Right cardiac atrium (tissue), 5 donors: ENCODE measurements around the gene NRCAM. TPM values are rescaled to one million over a fixed set of nuclear protein-coding genes. Genes with fewer than 3 reads are reported as not detected.

ENCODE experiments used
- ATAC-seq, 2 donors: fragments of 200-7000 bp; cut with Tn5 transposase; one replicate each; pipeline versions ENCODE4 v1.8.0 to v1.9.1; 2020; ENCODE audit warnings: moderate library complexity in 2 of 2, mild to moderate bottlenecking in 1 of 2
- DNase-seq, 3 donors: peaks; one replicate each; pipeline ENCODE4 v3.0.0-alpha.2; 2020
- H3K27ac ChIP-seq: one replicate; pipeline ENCODE4 v1.5.1; 2013; ENCODE audit warnings: mild to moderate bottlenecking, low read length, control low read depth, moderate library complexity
- H3K27me3 ChIP-seq: one replicate; pipeline ENCODE4 v1.6.1; 2013; ENCODE audit not compliant: control insufficient read depth, insufficient read depth
- H3K4me1 ChIP-seq: one replicate; pipeline ENCODE4 v1.6.1; 2013; ENCODE audit warnings: low read length; ENCODE audit not compliant: control insufficient read depth, insufficient read depth
- H3K4me3 ChIP-seq: one replicate; pipeline ENCODE4 v1.5.1; 2013; ENCODE audit warnings: low read length, control low read depth
- H3K9me3 ChIP-seq: one replicate; pipeline ENCODE4 v1.6.1; 2013; ENCODE audit warnings: low read length; ENCODE audit not compliant: control insufficient read depth
- WGBS: extraction: QIAGEN DNeasy Blood & Tissue Kit; methylation state at CpG from one replicate; pipeline ENCODE4 v1.1.7; 2013; 5-methylcytosine and 5-hydroxymethylcytosine counted together
- intact Hi-C, 4 donors: fragments of 100-400 bp; cut with DNase I; formaldehyde crosslinking; loops; one replicate each; pipeline versions ENCODE4 v1.11.0 to v1.14.0; 2022 to 2023
- polyA plus RNA-seq: library from polyadenylated mRNA; stranded (reverse); fragments of 200-250 nt; gene quantifications from one replicate; pipeline ENCODE4 v1.2.3, GENCODE V29; 2013
- total RNA-seq, 4 donors: library from RNA; stranded (reverse); fragmentation: NEBNext Ultra II Directional; extraction: Animal tissue kit (Norgen Biotek cat#: 25700); gene quantifications; one replicate each; pipeline ENCODE4 v1.2.1, GENCODE V29; 2021
- donor health status: healthy with polysubstance abuse.
- donor health status: DM: no; HTN: yes; CAD: no.
- donor health status: DM: no; HTN: no; CAD: no.
- donor health status: DM: no; HTN: yes; CAD: no; lungs with severe emphysema.
- donor health status: DM: yes; HTN: yes; CAD: no.

The NRCAM gene
- total and polyA plus RNA-seq, 5 donors, result 0.59 to 1.3 (median 1.1) TPM

DNA sequence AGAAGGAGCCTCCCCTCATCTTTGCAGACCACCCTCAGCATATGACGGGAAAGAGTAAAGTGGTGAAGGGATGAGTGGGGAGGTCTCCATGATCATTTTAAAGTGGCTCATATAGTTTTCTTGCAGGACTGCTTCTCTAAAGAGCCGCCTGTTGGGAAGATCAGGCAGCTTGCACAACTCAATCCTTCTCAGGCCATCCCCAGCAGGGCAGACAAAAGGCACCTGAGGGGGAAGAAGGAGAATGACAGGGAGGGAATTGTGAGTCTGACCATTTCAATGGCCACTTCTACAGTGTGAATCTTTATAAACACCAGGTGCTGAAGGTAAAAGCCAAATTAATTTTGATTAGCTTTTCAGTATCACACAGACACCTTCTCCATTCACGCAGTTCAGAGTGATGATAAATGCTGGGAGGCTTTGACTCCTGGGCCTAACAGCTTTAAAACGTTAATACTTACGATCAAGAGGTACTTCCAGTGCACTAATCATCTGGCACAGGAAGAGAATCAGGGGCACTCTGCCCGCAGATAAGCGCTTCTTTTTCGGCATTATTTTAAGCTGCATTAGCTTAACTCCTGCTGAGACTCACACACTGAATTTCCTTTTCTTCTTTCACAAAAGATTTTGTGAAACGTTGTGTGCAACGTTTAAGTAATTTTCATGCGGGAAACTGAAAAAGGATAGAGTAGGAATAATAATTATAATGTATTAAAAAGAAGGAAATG, 216.6 kb downstream of the NRCAM start:
- ATAC-seq (no peak), DNase-seq (no peak)
- H3K27me3 ChIP-seq, result no peaks in the 10 kb centered on the region
- H3K9me3 ChIP-seq, result no peaks in the 10 kb centered on the region
- no peaks in the 10 kb centered on the region for H3K4me1 ChIP-seq
- no peak overlapping the region for H3K4me3 ChIP-seq
- intact Hi-C loops, result no loop called here
- WGBS, result 54% methylated on average over 11 of the region's 11 CpGs
- no peak overlapping the region for H3K27ac ChIP-seq

DNA sequence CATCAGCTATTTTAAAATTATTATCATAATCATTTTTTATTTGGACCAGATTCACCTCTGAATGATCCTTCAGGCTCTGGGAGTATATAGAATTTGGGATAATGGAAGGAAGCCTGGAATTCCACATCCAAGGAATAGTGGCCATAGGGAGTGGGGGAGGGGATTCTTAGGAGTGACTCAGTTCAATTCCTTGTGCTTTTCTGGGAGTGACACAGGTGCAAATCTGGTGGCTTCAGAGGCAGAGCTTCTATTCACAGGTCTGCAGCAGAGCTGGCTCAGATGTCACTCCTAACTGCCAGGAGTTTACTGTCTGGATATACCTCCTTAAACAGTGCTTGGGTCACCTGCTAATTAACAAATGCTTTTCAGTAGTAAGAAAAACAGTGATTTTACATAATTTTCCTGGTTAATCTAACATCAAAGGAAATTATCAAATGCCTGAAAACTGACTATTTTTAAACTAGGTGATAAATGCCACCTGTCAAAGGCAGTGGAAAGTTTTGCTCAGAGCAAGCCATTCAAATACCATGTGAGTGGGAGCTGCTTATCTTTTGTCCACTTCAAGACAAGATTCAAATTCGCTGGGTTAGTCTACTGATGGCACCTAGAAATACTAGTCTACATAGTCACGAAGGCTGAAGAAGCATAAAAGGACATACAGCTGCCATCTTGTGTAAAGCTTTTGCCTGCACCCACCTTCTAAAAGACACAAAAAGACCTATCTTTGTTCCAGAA, 219.4 kb downstream of the NRCAM start:
- Histone ChIP-seq H3K4me3 (no peak overlapping the region), H3K27me3 (no peaks in the 10 kb centered on the region), H3K9me3 (no peaks in the 10 kb centered on the region), H3K27ac (no peak overlapping the region), H3K4me1 (no peaks in the 10 kb centered on the region)
- 40% methylated on average over 2 of the region's 2 CpGs for WGBS
- DNase-seq, result no peak
- intact Hi-C loops, result no loop called here
- ATAC-seq, result no peak

DNA sequence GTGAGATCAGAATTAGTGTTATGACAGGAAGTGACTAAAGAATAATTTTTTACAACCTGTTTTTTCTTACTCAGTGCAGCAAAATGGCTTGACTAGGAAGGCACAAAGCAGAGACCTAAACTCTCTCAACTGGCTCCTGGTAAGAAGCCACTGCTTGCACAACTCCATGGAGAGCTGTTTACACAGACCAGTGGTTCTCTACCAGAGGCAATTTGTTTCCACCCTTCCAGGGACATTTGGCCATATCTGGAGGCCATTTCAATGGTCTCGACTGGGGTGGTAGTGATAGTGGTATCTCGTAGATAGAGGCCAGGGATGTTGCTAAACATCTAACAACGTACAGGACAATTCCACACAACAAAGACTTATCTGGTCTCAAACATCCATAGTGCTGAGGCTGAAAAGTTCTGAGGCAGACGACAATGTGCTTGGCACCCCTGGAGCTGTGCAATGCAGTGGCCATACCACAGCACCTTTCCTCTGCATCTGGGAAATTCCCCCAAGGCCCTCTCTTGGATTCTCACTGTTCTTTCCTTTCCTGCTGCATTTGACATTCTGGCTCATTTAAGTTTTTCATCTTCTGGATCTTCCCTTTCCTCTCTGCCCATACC, 220.7 kb downstream of the NRCAM start:
- Histone ChIP-seq H3K27me3 (no peaks in the 10 kb centered on the region), H3K4me1 (no peaks in the 10 kb centered on the region), H3K27ac (no peak overlapping the region), H3K4me3 (no peak overlapping the region), H3K9me3 (no peaks in the 10 kb centered on the region)
- WGBS, result 67% methylated on average over 4 of the region's 4 CpGs
- DNase-seq (no peak), ATAC-seq (no peak)
- intact Hi-C loops, result no loop called here

DNA sequence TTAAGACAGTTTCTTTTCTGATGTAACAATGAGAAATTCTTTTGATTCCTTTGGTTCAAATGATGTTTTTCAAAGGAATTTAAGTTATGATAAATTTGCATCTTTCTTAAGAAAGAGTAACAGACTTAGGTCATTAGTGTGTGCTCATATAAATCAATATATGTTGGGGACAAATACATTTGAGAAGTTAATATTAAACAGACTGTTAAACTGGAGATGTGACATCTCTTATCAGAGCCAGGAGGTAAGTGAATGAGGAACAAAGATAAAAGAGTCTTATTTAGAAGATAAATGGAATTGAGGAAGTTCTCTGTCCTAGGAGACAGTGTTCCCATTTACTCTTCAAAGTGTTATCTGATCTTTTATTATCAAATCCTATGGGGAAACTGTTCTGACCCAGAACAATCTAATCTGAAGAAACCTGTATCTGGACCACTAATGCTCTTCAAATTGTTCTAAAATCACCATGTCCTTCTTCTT, 221.2 kb downstream of the NRCAM start:
- no peaks in the 10 kb centered on the region for H3K27me3 ChIP-seq

DNA sequence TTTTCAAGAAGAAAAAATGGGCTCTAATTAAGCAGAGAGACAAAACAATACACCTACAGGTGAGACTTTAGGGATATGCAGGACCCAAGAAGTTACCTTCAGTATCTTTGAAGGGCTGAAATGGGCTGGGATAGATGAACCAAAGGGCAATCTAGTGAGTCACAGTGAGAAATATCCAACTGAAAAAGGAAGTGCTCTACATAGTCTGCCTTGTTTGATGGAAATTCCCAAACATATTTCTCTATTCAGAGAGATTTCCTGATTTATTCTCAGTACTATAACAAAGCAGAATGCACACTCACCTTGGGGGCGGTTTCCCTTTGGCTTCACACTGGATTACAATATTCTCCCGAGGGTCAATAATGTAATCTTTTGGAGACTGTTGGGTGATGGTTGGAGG, 222.0 kb downstream of the NRCAM start:
- ATAC-seq, result no peak
- intact Hi-C loops, result no loop called here

More for the DNA sequence above, 221.2 kb downstream of the NRCAM start:
- DNase-seq (no peak), ATAC-seq (no peak)
- H3K9me3 ChIP-seq, result no peaks in the 10 kb centered on the region
- no peak overlapping the region for H3K4me3 ChIP-seq
- H3K27ac ChIP-seq, result no peak overlapping the region
- H3K4me1 ChIP-seq, result no peaks in the 10 kb centered on the region
- intact Hi-C loops, result no loop called here

DNA sequence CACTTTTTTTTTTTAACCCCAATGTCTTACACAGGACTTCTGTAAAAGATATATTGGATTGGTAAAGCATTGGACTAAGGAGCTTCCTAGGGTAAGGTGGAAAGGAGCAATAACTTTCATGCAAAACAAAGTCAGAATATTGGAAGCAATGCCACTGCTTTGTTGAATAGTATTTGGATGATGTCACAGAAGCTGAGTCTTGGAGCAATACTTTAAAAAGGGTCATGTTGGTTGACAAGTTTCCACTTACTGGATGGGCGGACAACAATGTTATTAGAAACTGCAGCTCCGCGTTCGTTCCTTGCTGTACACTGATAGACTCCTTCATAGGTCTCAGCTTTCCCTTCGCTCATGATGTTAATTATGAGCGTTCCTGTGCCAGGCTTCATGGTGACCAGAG, 224.2 kb downstream of the NRCAM start:
- H3K4me1 ChIP-seq, result no peaks in the 10 kb centered on the region
- no peaks in the 10 kb centered on the region for H3K27me3 ChIP-seq
- DNase-seq, result no peak
- H3K4me3 ChIP-seq, result no peak overlapping the region
- WGBS, result 89% methylated on average over 6 of the region's 6 CpGs
- intact Hi-C loops, result no loop called here
- ATAC-seq, result no peak
- no peaks in the 10 kb centered on the region for H3K9me3 ChIP-seq
- no peak overlapping the region for H3K27ac ChIP-seq

More for the DNA sequence above, 222.0 kb downstream of the NRCAM start:
- no peak overlapping the region for H3K4me3 ChIP-seq
- WGBS, result 68% methylated on average over 2 of the region's 2 CpGs
- H3K27me3 ChIP-seq, result no peaks in the 10 kb centered on the region
- no peaks in the 10 kb centered on the region for H3K4me1 ChIP-seq
- no peaks in the 10 kb centered on the region for H3K9me3 ChIP-seq
- DNase-seq, result no peak
- H3K27ac ChIP-seq, result no peak overlapping the region

DNA sequence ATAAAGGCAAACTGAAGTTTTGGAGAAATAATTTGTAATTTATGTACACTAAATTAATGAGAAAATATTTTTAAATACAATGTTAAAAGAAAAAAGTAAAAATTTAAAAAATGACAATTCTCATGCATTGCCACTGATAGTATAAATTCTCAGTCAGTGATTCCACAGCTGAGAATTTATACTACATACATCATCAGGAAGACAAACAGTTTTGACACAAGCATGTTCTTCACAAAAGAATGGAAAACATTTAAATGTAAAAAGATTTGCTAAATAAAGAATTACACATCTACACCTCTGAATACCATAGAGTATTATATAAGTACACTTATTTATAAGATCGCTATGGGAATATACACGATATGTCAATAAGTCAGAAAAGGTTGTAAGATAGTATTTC, 225.0 kb downstream of the NRCAM start:
- Histone ChIP-seq H3K27me3 (no peaks in the 10 kb centered on the region), H3K27ac (no peak overlapping the region), H3K4me3 (no peak overlapping the region), H3K4me1 (no peaks in the 10 kb centered on the region), H3K9me3 (no peaks in the 10 kb centered on the region)
- no peak for ATAC-seq
- no peak for DNase-seq
- intact Hi-C loops, result no loop called here
- WGBS, result 97% methylated on average over 2 of the region's 2 CpGs

DNA sequence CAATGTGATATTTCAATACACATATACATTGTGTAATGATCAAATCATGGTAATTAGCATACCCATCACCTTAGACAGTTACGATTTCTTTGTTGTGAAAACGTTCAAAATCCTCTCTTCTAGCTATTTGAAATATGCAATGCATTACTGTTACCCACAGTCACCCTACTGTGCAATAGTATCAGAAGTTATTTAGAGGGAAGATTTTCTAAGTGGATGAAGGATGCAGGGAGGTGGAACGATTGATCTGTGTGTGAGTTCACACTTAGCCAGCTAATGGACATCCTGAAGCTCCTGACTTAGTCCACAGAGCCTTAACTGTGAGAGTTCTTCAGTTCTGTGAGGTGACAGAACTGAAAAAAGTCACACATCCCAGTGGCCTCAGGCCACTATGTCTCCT, 228.9 kb downstream of the NRCAM start:
- H3K4me3 ChIP-seq, result no peak overlapping the region
- H3K4me1 ChIP-seq, result no peaks in the 10 kb centered on the region
- H3K9me3 ChIP-seq, result no peaks in the 10 kb centered on the region
- 81% methylated on average over 3 of the region's 3 CpGs for WGBS
- no peak overlapping the region for H3K27ac ChIP-seq
- DNase-seq (no peak), ATAC-seq (no peak)
- H3K27me3 ChIP-seq, result no peaks in the 10 kb centered on the region
- intact Hi-C loops, result no loop called here

- intact Hi-C loops, result no loop called here
- no peak for ATAC-seq
- Histone ChIP-seq H3K9me3 (no peaks in the 10 kb centered on the region), H3K27ac (no peak overlapping the region), H3K27me3 (no peaks in the 10 kb centered on the region), H3K4me1 (no peaks in the 10 kb centered on the region), H3K4me3 (no peak overlapping the region)
- WGBS, result 67% methylated on average over 3 of the region's 3 CpGs
- DNase-seq, result no peak
These were observed 229.4 kb downstream of the NRCAM start for GRCh38 chr7:108226816-108227299.

DNA sequence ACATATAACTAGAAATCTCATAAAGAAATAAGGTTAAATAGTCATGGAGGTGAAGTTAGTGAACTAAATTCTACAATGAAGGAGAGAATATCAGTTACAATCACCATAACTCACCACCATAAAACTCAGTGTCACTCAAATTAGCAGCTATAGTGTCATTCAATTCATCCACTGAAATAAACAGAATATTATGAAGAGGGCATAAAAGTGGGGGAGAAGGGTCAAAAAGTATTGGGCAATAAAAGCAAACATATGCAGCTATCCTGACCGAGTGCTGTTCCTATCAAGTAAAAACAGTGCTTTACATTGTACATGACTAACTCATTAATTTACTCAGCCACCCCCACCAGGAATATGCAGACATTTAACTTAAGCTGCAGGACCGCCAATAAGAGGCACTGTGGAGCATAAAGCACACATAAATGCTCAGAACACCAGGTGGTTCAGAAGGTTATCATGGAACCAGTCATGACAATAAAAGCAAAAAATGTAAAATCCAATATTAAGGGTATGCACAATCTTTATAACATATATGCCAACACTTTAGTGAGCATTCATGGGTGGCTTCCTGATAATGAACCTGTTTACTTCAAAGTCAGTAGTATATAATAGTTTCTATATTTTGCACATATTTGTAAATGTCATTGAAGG, 230.6 kb downstream of the NRCAM start:
- no peaks in the 10 kb centered on the region for H3K4me1 ChIP-seq
- 85% methylated on average over 2 of the region's 2 CpGs for WGBS
- no peak overlapping the region for H3K27ac ChIP-seq
- H3K9me3 ChIP-seq, result no peaks in the 10 kb centered on the region
- H3K4me3 ChIP-seq, result no peak overlapping the region
- no peaks in the 10 kb centered on the region for H3K27me3 ChIP-seq
- ATAC-seq (no peak), DNase-seq (no peak)
- intact Hi-C loops, result no loop called here

DNA sequence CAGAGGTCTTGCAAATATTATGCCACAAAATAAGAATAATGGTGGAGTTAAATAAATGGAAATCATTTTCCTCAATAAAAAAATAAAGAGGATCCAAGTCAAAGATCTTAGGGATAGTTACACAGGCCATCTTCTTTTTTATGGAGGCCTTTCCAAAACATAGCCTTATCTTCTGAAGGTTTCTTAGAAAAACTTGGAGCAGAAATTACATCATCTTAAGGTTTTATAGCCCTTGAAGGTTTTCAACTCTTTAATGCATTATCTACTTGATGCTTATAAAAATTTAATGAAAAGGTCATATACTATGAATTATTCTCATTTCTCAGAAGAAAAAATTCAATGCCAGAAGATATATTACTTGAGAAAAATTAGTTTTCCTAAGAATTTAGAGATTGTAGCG, 231.8 kb downstream of the NRCAM start:
- no peak for ATAC-seq
- no peaks in the 10 kb centered on the region for H3K27me3 ChIP-seq
- WGBS, result 98% methylated on average over 1 of the region's 1 CpG
- H3K27ac ChIP-seq, result no peak overlapping the region
- intact Hi-C loops, result no loop called here
- DNase-seq, result no peak
- no peaks in the 10 kb centered on the region for H3K4me1 ChIP-seq
- no peaks in the 10 kb centered on the region for H3K9me3 ChIP-seq
- no peak overlapping the region for H3K4me3 ChIP-seq
